GM23248 (cell line): ENCODE results near the gene EPB41L4B.

Experiments
- EZH2 ChIP-seq: fragments of 200-600 bp; sonication (generic); IDR thresholded peaks from 2 replicates; pipeline ENCODE4 v1.6.1; 2018; ENCODE audit warnings: antibody characterized with exemption, mild to moderate bottlenecking; ENCODE audit not compliant: insufficient read depth, poor library complexity, severe bottlenecking
- EZH2phosphoT487 ChIP-seq: fragments of 200-600 bp; sonication (generic); IDR thresholded peaks from 2 replicates; pipeline ENCODE4 v1.6.1; 2018; ENCODE audit warnings: antibody characterized with exemption, moderate library complexity, mild to moderate bottlenecking, low read depth; ENCODE audit not compliant: insufficient read depth

- TF ChIP-seq EZH2 (no peak), EZH2phosphoT487 (no peak)
Observed at GRCh38 chr9:109311731-109312130, 9.1 kb downstream of the EPB41L4B start.
